Mucosa of stomach (tissue), 1 donor: ENCODE results near the gene MYLK3.

ENCODE experiments used
- H3K27me3 ChIP-seq: one replicate; pipeline ENCODE4 v1.7.0; 2013; ENCODE audit warnings: mild to moderate bottlenecking, low read length; ENCODE audit not compliant: control insufficient read depth, insufficient read depth
- H3K36me3 ChIP-seq: one replicate; pipeline ENCODE4 v1.7.0; 2013; ENCODE audit warnings: low read length; ENCODE audit not compliant: control insufficient read depth, insufficient read depth
- H3K4me1 ChIP-seq: one replicate; pipeline ENCODE4 v1.7.0; 2013; ENCODE audit warnings: mild to moderate bottlenecking, low read length; ENCODE audit not compliant: control insufficient read depth, insufficient read depth
- H3K4me3 ChIP-seq: one replicate; pipeline ENCODE4 v1.7.0; 2013; ENCODE audit warnings: low read length
- H3K9ac ChIP-seq: one replicate; pipeline ENCODE4 v1.7.0; 2013; ENCODE audit warnings: mild to moderate bottlenecking, low read length, moderate library complexity
- H3K9me3 ChIP-seq: one replicate; pipeline ENCODE4 v1.7.0; 2013; ENCODE audit warnings: mild to moderate bottlenecking, low read length, moderate library complexity; ENCODE audit not compliant: control insufficient read depth
- donor health status: Pancreatic carcinoma.

Gene MYLK3

DNA sequence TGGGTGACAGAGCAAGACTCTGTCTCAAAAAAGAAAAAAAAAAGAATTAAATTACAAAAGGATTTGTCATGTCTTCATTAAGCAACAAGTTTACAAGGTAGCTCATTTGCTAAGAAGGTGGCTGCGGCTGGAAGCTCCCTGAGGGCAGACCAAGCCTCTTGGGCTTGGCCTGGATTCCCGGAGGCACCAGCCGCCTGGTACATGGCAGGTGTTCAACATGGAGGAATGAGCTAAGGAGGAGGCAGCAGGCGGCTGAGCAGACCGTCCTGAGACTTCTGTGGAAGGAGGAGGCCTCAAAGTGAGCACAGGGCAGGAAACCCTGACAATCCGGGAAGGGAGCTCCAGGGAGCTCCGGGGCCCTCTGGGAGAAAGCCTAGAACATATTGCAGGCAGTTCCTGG, 3.2 kb upstream of the MYLK3 start:
- H3K9me3 ChIP-seq: no peaks in the 10 kb centered on the region
- no peak overlapping the region for H3K4me3 ChIP-seq
- no peaks in the 10 kb centered on the region for H3K4me1 ChIP-seq
- no peaks in the 10 kb centered on the region for H3K27me3 ChIP-seq
- H3K9ac ChIP-seq: no peak overlapping the region
- H3K36me3 ChIP-seq: no peaks in the 10 kb centered on the region

GRCh38 chr16:46748775-46749705, 896 bp upstream of the MYLK3 start:
- H3K9me3 ChIP-seq: no peaks in the 10 kb centered on the region
- H3K9ac ChIP-seq: no peak overlapping the region
- H3K4me1 ChIP-seq: no peaks in the 10 kb centered on the region
- no peaks in the 10 kb centered on the region for H3K36me3 ChIP-seq
- no peaks in the 10 kb centered on the region for H3K27me3 ChIP-seq
- no peak overlapping the region for H3K4me3 ChIP-seq

DNA sequence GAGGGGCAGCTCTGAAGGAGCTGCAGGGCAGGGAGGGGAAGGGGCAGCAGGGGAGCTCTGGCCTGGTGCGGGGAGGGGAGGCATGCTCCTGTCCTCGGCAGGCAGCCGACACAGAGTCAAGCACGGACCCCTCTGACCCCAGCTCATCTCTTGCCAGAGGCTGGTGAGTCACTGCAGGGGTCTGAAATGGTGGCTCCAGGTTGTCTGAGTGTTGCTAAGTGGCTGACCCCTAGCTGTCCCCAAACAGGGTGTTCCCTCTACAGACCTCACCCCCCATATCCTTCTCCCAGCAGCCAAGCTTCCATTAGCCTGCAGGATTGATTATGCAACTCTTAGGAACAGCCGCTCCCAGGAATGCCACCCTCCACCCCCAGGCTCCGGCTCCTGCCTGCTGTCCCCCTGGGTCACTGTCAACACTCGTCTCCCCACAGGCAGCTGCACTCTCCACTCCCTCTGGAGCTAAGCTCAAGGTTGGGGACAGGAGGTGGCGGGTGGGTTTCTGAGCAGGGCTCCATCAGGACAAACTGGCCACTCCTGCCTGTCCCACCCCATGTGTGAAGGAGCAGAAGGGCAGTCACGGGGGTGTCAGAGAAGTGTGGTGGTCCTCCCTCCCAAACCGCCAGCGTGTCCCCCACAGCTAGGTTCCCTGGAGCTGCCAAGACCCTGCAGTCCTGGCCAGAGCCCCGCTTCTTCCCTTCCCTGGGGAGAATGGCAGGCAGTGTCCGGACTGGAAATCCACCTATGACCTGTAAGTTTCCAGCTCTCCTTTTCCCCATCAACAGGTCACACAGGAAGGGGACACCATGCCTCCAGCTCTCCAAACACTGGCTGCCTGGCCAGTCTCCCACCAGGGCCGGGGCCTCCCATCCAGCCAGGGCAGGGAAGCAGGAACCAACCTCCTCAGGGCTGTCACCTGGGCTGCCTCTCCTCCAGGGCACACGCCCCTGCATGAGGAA, 1.0 kb downstream of the MYLK3 start:
- Histone ChIP-seq H3K4me1 (no peaks in the 10 kb centered on the region), H3K9me3 (no peaks in the 10 kb centered on the region), H3K9ac (no peak overlapping the region), H3K36me3 (no peaks in the 10 kb centered on the region), H3K4me3 (no peak overlapping the region), H3K27me3 (no peaks in the 10 kb centered on the region)

- H3K36me3 ChIP-seq: no peaks in the 10 kb centered on the region
- no peak overlapping the region for H3K4me3 ChIP-seq
- H3K27me3 ChIP-seq: no peaks in the 10 kb centered on the region
- no peaks in the 10 kb centered on the region for H3K9me3 ChIP-seq
- no peaks in the 10 kb centered on the region for H3K4me1 ChIP-seq
- no peak overlapping the region for H3K9ac ChIP-seq
Observed at GRCh38 chr16:46745617-46746016, 2.5 kb downstream of the MYLK3 start.

GRCh38 chr16:46743232-46743719, 4.9 kb downstream of the MYLK3 start:
- Histone ChIP-seq H3K27me3 (no peaks in the 10 kb centered on the region), H3K4me1 (no peaks in the 10 kb centered on the region), H3K36me3 (no peaks in the 10 kb centered on the region), H3K4me3 (no peak overlapping the region), H3K9ac (no peak overlapping the region), H3K9me3 (no peaks in the 10 kb centered on the region)

- no peaks in the 10 kb centered on the region for H3K27me3 ChIP-seq
- no peaks in the 10 kb centered on the region for H3K36me3 ChIP-seq
Observed at GRCh38 chr16:46739934-46740333, 8.2 kb downstream of the MYLK3 start.

GRCh38 chr16:46737621-46738214, 10.4 kb downstream of the MYLK3 start:
- Histone ChIP-seq H3K9me3 (no peaks in the 10 kb centered on the region), H3K4me3 (no peak overlapping the region), H3K4me1 (no peaks in the 10 kb centered on the region), H3K9ac (no peak overlapping the region), H3K27me3 (no peaks in the 10 kb centered on the region), H3K36me3 (no peaks in the 10 kb centered on the region)

More at GRCh38 chr16:46739934-46740333, 8.2 kb downstream of the MYLK3 start:
- H3K4me3 ChIP-seq: no peak overlapping the region
- H3K4me1 ChIP-seq: no peaks in the 10 kb centered on the region
- no peaks in the 10 kb centered on the region for H3K9me3 ChIP-seq
- H3K9ac ChIP-seq: no peak overlapping the region

- no peaks in the 10 kb centered on the region for H3K4me1 ChIP-seq
Observed at GRCh38 chr16:46736695-46737094, 11.4 kb downstream of the MYLK3 start.

GRCh38 chr16:46733319-46733830, 14.8 kb downstream of the MYLK3 start:
- Histone ChIP-seq H3K36me3 (no peaks in the 10 kb centered on the region), H3K9ac (no peak overlapping the region), H3K9me3 (no peaks in the 10 kb centered on the region), H3K27me3 (no peaks in the 10 kb centered on the region), H3K4me1 (no peaks in the 10 kb centered on the region), H3K4me3 (no peak overlapping the region)

More at GRCh38 chr16:46736695-46737094, 11.4 kb downstream of the MYLK3 start:
- no peak overlapping the region for H3K4me3 ChIP-seq
- H3K36me3 ChIP-seq: no peaks in the 10 kb centered on the region
- H3K27me3 ChIP-seq: no peaks in the 10 kb centered on the region
- no peaks in the 10 kb centered on the region for H3K9me3 ChIP-seq
- no peak overlapping the region for H3K9ac ChIP-seq

DNA sequence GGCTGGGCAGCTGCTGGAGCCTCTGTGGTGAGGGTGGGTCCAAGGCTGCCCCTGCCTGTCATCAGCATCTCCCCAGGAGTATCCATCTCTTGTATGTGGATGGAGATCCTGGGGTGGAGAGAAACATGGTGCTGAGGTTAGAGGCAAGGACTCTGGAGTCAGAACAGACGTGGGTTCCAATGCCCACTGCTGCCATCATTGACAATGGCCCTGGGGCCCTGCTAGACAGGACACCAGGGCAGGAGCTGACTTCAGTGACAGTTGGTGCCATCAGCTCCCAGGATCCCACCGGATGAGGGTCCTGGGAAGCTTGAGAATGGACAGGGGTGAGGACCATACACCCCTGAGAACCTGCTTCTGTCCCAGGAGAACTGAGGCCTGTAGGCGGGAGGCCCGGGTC, 15.6 kb downstream of the MYLK3 start:
- Histone ChIP-seq H3K9ac (no peak overlapping the region), H3K4me1 (no peaks in the 10 kb centered on the region), H3K27me3 (no peaks in the 10 kb centered on the region), H3K36me3 (no peaks in the 10 kb centered on the region), H3K9me3 (no peaks in the 10 kb centered on the region), H3K4me3 (no peak overlapping the region)

GRCh38 chr16:46731691-46732555, 16.2 kb downstream of the MYLK3 start:
- H3K4me3 ChIP-seq: no peak overlapping the region
- H3K4me1 ChIP-seq: no peaks in the 10 kb centered on the region
- no peaks in the 10 kb centered on the region for H3K27me3 ChIP-seq
- H3K36me3 ChIP-seq: no peaks in the 10 kb centered on the region
- no peaks in the 10 kb centered on the region for H3K9me3 ChIP-seq
- H3K9ac ChIP-seq: no peak overlapping the region
